Measurements from ENCODE around the gene GYG1.

DNA sequence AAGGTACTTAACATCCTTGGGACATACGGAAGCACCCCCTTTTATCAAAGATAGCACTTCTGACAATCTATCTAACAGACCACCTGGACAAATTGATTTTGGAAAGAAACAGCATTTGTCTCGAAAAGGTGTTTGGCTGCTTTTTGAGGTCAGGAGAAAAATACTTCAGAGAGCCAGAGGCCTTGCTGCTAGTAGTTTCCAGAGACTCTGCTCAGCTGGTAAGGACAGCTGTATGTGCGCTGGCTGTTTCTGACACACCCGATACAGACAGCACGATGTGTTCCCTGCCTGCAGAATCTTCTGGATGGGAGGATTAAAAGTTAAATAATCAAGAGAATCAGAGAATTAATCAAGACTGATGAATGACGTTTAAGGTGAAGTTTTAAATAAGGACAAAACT lies 15.6 kb upstream of the GYG1 start:
- TF ChIP-seq ATF1 (CRISPR knock-in tag; IDR thresholded peaks at IDR 0.05) (no peak), ZNF138 (CRISPR knock-in tag; conservative IDR thresholded peaks at IDR 0.05) (no peak), TP53 (CRISPR knock-in tag; IDR thresholded peaks at IDR 0.05) (no peak)
